Psoas muscle (tissue), 8 donors: ENCODE results near the gene MT1G. TPM values are rescaled to one million over a fixed set of nuclear protein-coding genes. Genes with fewer than 3 reads are reported as not detected.

Source experiments
- ATAC-seq, 4 donors: fragments of 200-7000 bp; cut with Tn5 transposase; one replicate each; pipeline ENCODE4 v1.9.1; 2020; ENCODE audit warnings: moderate library complexity in 3 of 4, mild to moderate bottlenecking in 2 of 4
- DNase-seq, 2 donors: peaks; one replicate each; pipeline ENCODE4 v3.0.0-alpha.2; 2020
- H3K27ac ChIP-seq: fragments of 200-600 bp; one replicate; pipeline ENCODE4 v1.8.0; 2022
- H3K27me3 ChIP-seq, 3 donors: fragments of 200-600 bp in 1 of 3; one replicate each; pipeline versions ENCODE4 v1.6.1 to v1.8.0; 2013 to 2022; ENCODE audit warnings: low read length in 2 of 3, mild to moderate bottlenecking in 2 of 3, moderate library complexity in 1 of 3; ENCODE audit not compliant: insufficient read depth in 3 of 3
- H3K36me3 ChIP-seq, 2 donors: fragments of 200-600 bp in 1 of 2; one replicate each; pipeline versions ENCODE4 v1.6.1 to v1.8.0; 2013 to 2022; ENCODE audit warnings: low read depth in 1 of 2, mild to moderate bottlenecking in 1 of 2, moderate library complexity in 1 of 2; ENCODE audit not compliant: insufficient read depth in 1 of 2
- H3K4me1 ChIP-seq: fragments of 200-600 bp; one replicate; pipeline ENCODE4 v1.8.0; 2022
- H3K4me3 ChIP-seq: fragments of 200-600 bp; one replicate; pipeline ENCODE4 v1.8.0; 2022; ENCODE audit warnings: mild to moderate bottlenecking
- H3K9me3 ChIP-seq: fragments of 200-600 bp; one replicate; pipeline ENCODE4 v1.8.0; 2022
- CTCF ChIP-seq: fragments of 200-600 bp; IDR thresholded peaks from one replicate; pipeline ENCODE4 v1.8.0; 2022; ENCODE audit warnings: antibody characterized with exemption
- WGBS, 3 donors: extraction: QIAGEN DNeasy Blood & Tissue Kit; methylation state at CpG; one replicate each; pipeline versions ENCODE4 v1.1.6 to v1.1.7; 2013; 5-methylcytosine and 5-hydroxymethylcytosine counted together
- intact Hi-C, 2 donors: fragments of 100-400 bp; cut with DNase I; formaldehyde crosslinking; loops; one replicate each; pipeline versions ENCODE4 v1.11.0 to v1.14.2; 2022
- polyA plus RNA-seq, 3 donors: library from polyadenylated mRNA; stranded (reverse); fragments of 200-250 nt; gene quantifications; one replicate each; pipeline ENCODE4 v1.2.3, GENCODE V29; 2013
- total RNA-seq, 4 donors: library from RNA; stranded (reverse); fragmentation: NEBNext Ultra II Directional in 2 of 4; extraction: Animal tissue kit (Norgen Biotek cat#: 25700) in 2 of 4; gene quantifications; one replicate each; pipeline versions ENCODE4 v1.2.1 to v1.2.4, GENCODE V29; 2021 to 2023
- donor health status: healthy with polysubstance abuse.
- donor health status: DM: no; HTN: no; CAD: no; lungs with moderate emphysema.
- donor health status: Bipolar disorder and iron deficiency.
- donor health status: healthy.
- donor health status: DM: yes; HTN: yes; CAD: no.
- donor health status: DM: no; HTN: no; CAD: no.
- donor health status: DM: no; HTN: no; CAD: no.
- donor health status: DM: yes; HTN: yes; CAD: no.

Gene MT1G
- total and polyA plus RNA-seq, 7 donors: 1.0 to 24.1 (median 6.8) TPM

DNA sequence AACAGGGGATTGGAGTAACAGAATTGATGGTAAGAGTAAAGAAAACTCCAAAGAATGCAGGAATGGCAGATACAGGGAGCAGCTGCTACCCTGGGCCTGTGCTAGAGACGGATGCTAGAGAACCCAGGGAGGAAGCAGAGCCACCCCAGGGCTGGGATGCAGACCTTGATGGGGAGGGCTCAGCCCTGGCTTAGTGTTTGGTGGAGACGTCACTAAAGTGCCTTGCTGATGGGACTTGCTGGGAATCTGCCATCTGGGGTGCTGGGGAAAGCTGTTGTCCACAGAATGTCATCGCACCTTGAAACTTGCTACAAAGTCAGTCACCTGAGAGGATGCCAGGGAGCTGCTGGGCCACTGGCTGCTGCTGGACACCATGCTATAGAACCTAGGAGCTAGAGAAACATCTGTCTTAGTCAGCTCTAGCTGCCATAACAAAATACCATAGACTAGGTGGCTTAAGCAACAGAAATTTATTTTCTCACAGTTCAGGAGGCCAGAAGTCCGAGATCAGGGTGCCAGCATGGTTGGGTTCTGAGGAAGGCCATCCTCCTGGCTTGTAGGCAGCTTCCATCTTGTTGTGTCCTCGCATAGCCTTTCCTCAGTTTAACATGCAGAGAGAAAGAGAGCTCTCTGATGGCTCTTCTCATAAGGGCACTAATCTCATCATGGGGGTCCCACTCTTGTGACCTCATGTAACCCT is 29.7 kb upstream of the MT1G start:
- no peaks in the 10 kb centered on the region for H3K4me1 ChIP-seq
- 80 to 90% (median 90%) methylated on average over 5 of the region's 5 CpGs for WGBS, 3 donors
- DNase-seq (no peak), ATAC-seq (no peak)
- intact Hi-C loops: no loop called here
- H3K27ac ChIP-seq: no peak overlapping the region
- no peaks in the 10 kb centered on the region for H3K36me3 ChIP-seq
- no peak for TF ChIP-seq CTCF
- no peak overlapping the region for H3K4me3 ChIP-seq
- H3K9me3 ChIP-seq: no peaks in the 10 kb centered on the region
- no peaks in the 10 kb centered on the region for H3K27me3 ChIP-seq

DNA sequence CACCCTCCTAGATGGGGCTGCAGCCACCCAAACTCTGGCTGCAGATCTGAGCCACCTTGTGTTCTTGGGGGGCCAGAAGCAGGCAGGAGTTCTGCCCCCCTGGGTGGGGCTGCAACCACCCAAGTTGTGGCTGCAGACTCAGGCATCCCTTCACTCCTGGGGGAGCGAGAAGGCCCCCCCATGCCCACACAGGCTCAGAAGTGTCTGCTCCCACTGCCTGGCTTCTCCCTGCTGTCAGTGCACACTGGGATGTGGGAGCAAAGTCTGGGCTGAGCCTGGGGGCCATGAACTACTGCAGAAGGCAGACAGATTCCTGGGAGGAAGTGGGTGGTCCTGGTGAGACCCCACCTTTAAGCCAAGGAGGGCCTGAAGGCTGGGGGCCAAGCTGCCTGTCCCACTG is 27.4 kb upstream of the MT1G start:
- Histone ChIP-seq H3K36me3 (no peaks in the 10 kb centered on the region), H3K27ac (no peak overlapping the region), H3K27me3 (no peaks in the 10 kb centered on the region), H3K4me3 (no peak overlapping the region), H3K9me3 (no peaks in the 10 kb centered on the region), H3K4me1 (no peaks in the 10 kb centered on the region)
- no peak for DNase-seq
- no peak for TF ChIP-seq CTCF
- WGBS, 3 donors: 83 to 100% methylated on average over 1 of the region's 1 CpG; no CpG with 5 or more reads in 1 of the 3 donors
- intact Hi-C loops: no loop called here
- ATAC-seq: no peak

DNA sequence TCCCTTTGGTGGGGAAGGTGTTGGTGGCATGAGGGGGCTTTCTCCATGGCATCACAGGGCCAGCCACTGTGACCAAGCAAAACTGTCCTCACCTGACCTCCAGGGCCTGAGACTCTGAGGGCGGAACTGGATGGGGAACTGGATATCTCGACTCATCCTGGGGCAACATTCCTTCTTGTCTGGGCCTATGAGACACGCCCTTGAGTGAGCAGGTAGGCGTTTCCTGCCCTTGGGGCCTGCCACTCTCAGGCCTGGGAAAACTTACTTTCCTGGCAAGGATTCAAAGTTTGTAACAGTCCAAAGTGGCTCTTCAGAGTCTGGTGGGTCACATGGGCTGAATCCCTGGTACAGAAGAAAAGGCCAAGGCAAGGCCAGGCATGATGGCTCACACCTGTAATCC is 24.0 kb upstream of the MT1G start:
- TF ChIP-seq CTCF: no peak
- peak; percentile 40 to 83 (median 73) for ATAC-seq
- no peaks in the 10 kb centered on the region for H3K36me3 ChIP-seq
- no peak overlapping the region for H3K4me3 ChIP-seq
- no peak for DNase-seq
- WGBS, 3 donors: 17 to 45% (median 19%) methylated on average over 4 of the region's 4 CpGs
- no peaks in the 10 kb centered on the region for H3K9me3 ChIP-seq
- intact Hi-C loops: no loop called here
- H3K27me3 ChIP-seq: no peaks in the 10 kb centered on the region
- peak overlapping the region; percentile 53 for H3K27ac ChIP-seq
- no peaks in the 10 kb centered on the region for H3K4me1 ChIP-seq

- Histone ChIP-seq H3K4me3 (no peak overlapping the region), H3K4me1 (peaks cover 10% of the 10 kb centered on the region), H3K9me3 (no peaks in the 10 kb centered on the region), H3K36me3 (no peaks in the 10 kb centered on the region), H3K27me3 (no peaks in the 10 kb centered on the region), H3K27ac (no peak overlapping the region)
- no peak for DNase-seq
- intact Hi-C loops: no loop called here
- no peak for TF ChIP-seq CTCF
- 71 to 96% (median 85%) methylated on average over 4 of the region's 4 CpGs for whole genome bisulfite sequencing, 3 donors
- no peak for ATAC-seq
These were observed 22.7 kb upstream of the MT1G start for GRCh38 chr16:56690420-56691122.
